PFSK-1 (cell line): Measurements from ENCODE around the gene SEC24C.
A peak's percentile ranks its signal among the peaks of the same experiment; 100 is the strongest.

Experiments used
- FOXP2 ChIP-seq: optimal IDR thresholded peaks from 2 replicates; pipeline ENCODE3; 2011; ENCODE audit warnings: borderline replicate concordance, control low read depth, inconsistent platforms; ENCODE audit not compliant: insufficient read depth; ENCODE audit errors: extremely low read length, extremely low read depth
- POLR2AphosphoS5 ChIP-seq: IDR thresholded peaks from 2 replicates; pipeline ENCODE4 v1.6.1; 2012; ENCODE audit warnings: low read depth, mild to moderate bottlenecking, control low read depth, low read length, moderate library complexity
- REST ChIP-seq, 2 experiments: IDR thresholded peaks; 2 replicates each; pipeline versions ENCODE4 v1.6.1 to v1.8.0; 2011 to 2012; ENCODE audit warnings: low read depth in 2 of 2, low read length in 2 of 2, control low read depth in 1 of 2, inconsistent platforms in 1 of 2, mild to moderate bottlenecking in 1 of 2, moderate library complexity in 1 of 2; ENCODE audit not compliant: insufficient read depth in 1 of 2
- SIN3A ChIP-seq: IDR thresholded peaks from 2 replicates; pipeline ENCODE4 v1.6.1; 2012; ENCODE audit warnings: mild to moderate bottlenecking, low read length, moderate library complexity, borderline replicate concordance; ENCODE audit not compliant: insufficient read depth
- TAF1 ChIP-seq: IDR thresholded peaks from 2 replicates; pipeline ENCODE4 v1.6.1; 2012; ENCODE audit warnings: low read length, control low read depth, borderline replicate concordance; ENCODE audit not compliant: insufficient read depth

The SEC24C gene

GRCh38 chr10:73769396-73769795, 25.2 kb downstream of the SEC24C start:
- TF ChIP-seq REST (IDR thresholded peaks at IDR 0.05; ENCODE audit: insufficient read depth in 1 of 2, low read depth in 2 of 2, low read length in 2 of 2) (no peak), POLR2AphosphoS5 (no peak), SIN3A (no peak), TAF1 (no peak), FOXP2 (no peak)

GRCh38 chr10:73771722-73772280, 27.6 kb downstream of the SEC24C start:
- TF ChIP-seq TAF1 (no peak), POLR2AphosphoS5 (peak; percentile 82; the same call in 1 of the 2 replicates)

GRCh38 chr10:73772281-73773151, 28.3 kb downstream of the SEC24C start:
- TF ChIP-seq REST (IDR thresholded peaks at IDR 0.05; ENCODE audit: insufficient read depth in 1 of 2, low read depth in 2 of 2, low read length in 2 of 2) (0 out of 4 replicates have a peak, but pooled peaks of 1 of the 2 experiments have one; percentile 13), SIN3A (0 out of 2 replicates have a peak, but pooled peaks have one; percentile 12), FOXP2 (peak; percentile 39), TAF1 (0 out of 2 replicates have a peak, but pooled peaks have one; percentile 52), POLR2AphosphoS5 (peak; percentile 48; the same call in 1 of the 2 replicates)

GRCh38 chr10:73773152-73773879, 29.1 kb downstream of the SEC24C start:
- TF ChIP-seq REST (IDR thresholded peaks at IDR 0.05; ENCODE audit: insufficient read depth in 1 of 2, low read depth in 2 of 2, low read length in 2 of 2) (no peak), POLR2AphosphoS5 (no peak), SIN3A (no peak), FOXP2 (no peak), TAF1 (no peak)

- no peak for TF ChIP-seq POLR2AphosphoS5
Measured at GRCh38 chr10:73774637-73775036, 30.5 kb downstream of the SEC24C start.

GRCh38 chr10:73779018-73779417, 34.8 kb downstream of the SEC24C start:
- TF ChIP-seq FOXP2 (no peak), REST (IDR thresholded peaks at IDR 0.05; ENCODE audit: insufficient read depth in 1 of 2, low read depth in 2 of 2, low read length in 2 of 2) (no peak), POLR2AphosphoS5 (no peak), SIN3A (no peak), TAF1 (no peak)
